ENCODE results near the gene ARHGEF17. TPM values are rescaled to one million over a fixed set of nuclear protein-coding genes. Genes with fewer than 3 reads are reported as not detected.

Gene ARHGEF17
- total and polyA plus RNA-seq, 4 experiments from 2014 or later: 0.23 TPM; not detected in 3

- Histone ChIP-seq H3K27me3 (ENCODE audit: insufficient read depth, low read length) (no peaks in the 10 kb centered on the region), H3K4me1 (ENCODE audit: insufficient read depth, low read length) (peaks cover 4% of the 10 kb centered on the region), H3K27ac (ENCODE audit: low read depth, low read length) (no peak overlapping the region), H3K36me3 (ENCODE audit: insufficient read depth, low read length) (no peaks in the 10 kb centered on the region), H3K9me3 (ENCODE audit: control insufficient read depth in 1 of 2, low read length in 2 of 2) (no peaks in the 10 kb centered on the region), H3K4me3 (ENCODE audit: low read length in 2 of 2) (no peak overlapping the region)
- H3K9me3 Mint-ChIP-seq: no peaks in the 10 kb centered on the region
- H3K27me3 Mint-ChIP-seq: no peaks in the 10 kb centered on the region
- no peak overlapping the region for H3K27ac Mint-ChIP-seq
- H3K36me3 Mint-ChIP-seq: no peaks in the 10 kb centered on the region
- H3K4me1 Mint-ChIP-seq: peaks cover 0 to 6% (median 3%) of the 10 kb centered on the region in 4 donors
- POLR2A ChIA-PET (ENCODE audit: partially characterized antibody): no interaction called here
- CTCF ChIA-PET (ENCODE audit: partially characterized antibody): interaction anchor here (0.7 to 4.8 kb wide), 3 partner anchors 13 to 28 kb away, joined by 3 to 32 read pairs (median 3); no protein-coding TSS in a partner anchor
- DNase-seq: no peak
- no peak overlapping the region for H3K4me3 Mint-ChIP-seq
- intact Hi-C loops (cut with micrococcal nuclease): no loop called here
Observed at GRCh38 chr11:73322382-73323306, 14.6 kb downstream of the ARHGEF17 start.

DNA sequence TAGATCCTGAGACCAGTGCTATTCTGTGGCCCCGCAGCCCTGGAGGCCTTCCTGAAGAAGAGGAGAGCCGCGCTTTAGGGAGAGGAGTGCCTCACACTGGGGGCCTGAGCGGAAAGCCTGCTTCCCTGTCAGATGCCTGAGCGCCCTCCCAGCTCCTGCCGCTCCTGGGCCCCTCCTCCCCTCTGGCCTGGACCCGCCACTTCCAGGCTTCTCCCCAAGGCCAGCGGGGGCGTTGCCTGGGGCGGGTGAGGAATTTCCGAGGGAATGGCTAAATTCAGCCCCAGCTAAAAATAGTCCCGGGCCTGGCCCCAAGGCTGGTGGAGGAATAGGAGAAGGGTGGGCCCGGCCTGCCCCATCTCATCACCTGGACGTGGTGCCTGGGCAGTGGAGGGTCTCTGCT lies 15.4 kb downstream of the ARHGEF17 start:
- Histone ChIP-seq H3K9me3 (ENCODE audit: control insufficient read depth in 1 of 2, low read length in 2 of 2) (no peaks in the 10 kb centered on the region), H3K4me1 (ENCODE audit: insufficient read depth, low read length) (peaks cover 4% of the 10 kb centered on the region), H3K4me3 (ENCODE audit: low read length in 2 of 2) (no peak overlapping the region), H3K27me3 (ENCODE audit: insufficient read depth, low read length) (no peaks in the 10 kb centered on the region), H3K36me3 (ENCODE audit: insufficient read depth, low read length) (no peaks in the 10 kb centered on the region), H3K27ac (ENCODE audit: low read depth, low read length) (no peak overlapping the region)
- no peak overlapping the region for H3K27ac Mint-ChIP-seq
- no peaks in the 10 kb centered on the region for H3K36me3 Mint-ChIP-seq
- H3K4me3 Mint-ChIP-seq: no peak overlapping the region
- ChIA-PET CTCF (ENCODE audit: partially characterized antibody) (interaction anchor here (1.5 to 4.8 kb wide), 2 partner anchors 12 to 28 kb away, joined by 3 to 32 read pairs; no protein-coding TSS in a partner anchor), POLR2A (ENCODE audit: partially characterized antibody) (no interaction called here)
- no peak for DNase-seq
- intact Hi-C loops (cut with micrococcal nuclease): no loop called here
- no peaks in the 10 kb centered on the region for H3K27me3 Mint-ChIP-seq
- H3K9me3 Mint-ChIP-seq: no peaks in the 10 kb centered on the region
- peaks cover 0 to 6% (median 3%) of the 10 kb centered on the region in 4 donors for H3K4me1 Mint-ChIP-seq

DNA sequence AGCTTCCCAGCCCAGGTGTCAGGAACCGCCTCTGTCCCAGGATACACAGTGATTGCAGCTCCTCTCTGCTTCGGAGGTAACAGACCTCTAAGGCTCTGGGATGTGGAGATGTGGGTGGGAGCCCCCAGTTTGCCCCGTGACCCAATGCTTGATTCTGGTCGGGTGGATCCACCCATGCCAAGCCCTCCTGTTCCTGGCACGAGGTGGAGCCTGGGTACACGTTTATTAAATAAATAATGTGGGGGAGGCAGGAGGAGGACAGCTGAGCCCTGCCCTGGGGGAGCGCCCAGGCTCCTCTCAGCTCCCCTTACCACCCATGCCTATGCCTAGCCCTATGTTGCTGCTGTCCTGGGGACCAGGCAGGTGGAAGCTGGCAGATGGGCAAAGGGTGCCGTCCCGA lies 16.0 kb downstream of the ARHGEF17 start:
- H3K9me3 Mint-ChIP-seq: no peaks in the 10 kb centered on the region
- H3K4me3 Mint-ChIP-seq: no peak overlapping the region
- no peaks in the 10 kb centered on the region for H3K9me3 ChIP-seq (ENCODE audit: control insufficient read depth in 1 of 2, low read length in 2 of 2)
- no peaks in the 10 kb centered on the region for H3K36me3 ChIP-seq (ENCODE audit: insufficient read depth, low read length)
- POLR2A ChIA-PET (ENCODE audit: partially characterized antibody): no interaction called here
- H3K27ac Mint-ChIP-seq: peak overlapping the region in 1 of 7 donors; percentile 66
- H3K4me1 Mint-ChIP-seq: peaks cover 0 to 6% (median 3%) of the 10 kb centered on the region in 4 donors
- peaks cover 4% of the 10 kb centered on the region for H3K4me1 ChIP-seq (ENCODE audit: insufficient read depth, low read length)
- CTCF ChIA-PET (ENCODE audit: partially characterized antibody): interaction anchor here (0.8 to 4.8 kb wide), 2 partner anchors 11 to 27 kb away, joined by 3 to 32 read pairs; no protein-coding TSS in a partner anchor
- intact Hi-C loops (cut with micrococcal nuclease): no loop called here
- no peak for DNase-seq
- H3K27me3 ChIP-seq (ENCODE audit: insufficient read depth, low read length): no peaks in the 10 kb centered on the region
- H3K36me3 Mint-ChIP-seq: no peaks in the 10 kb centered on the region
- no peak overlapping the region for H3K4me3 ChIP-seq (ENCODE audit: low read length in 2 of 2)
- no peaks in the 10 kb centered on the region for H3K27me3 Mint-ChIP-seq
- H3K27ac ChIP-seq (ENCODE audit: low read depth, low read length): no peak overlapping the region

DNA sequence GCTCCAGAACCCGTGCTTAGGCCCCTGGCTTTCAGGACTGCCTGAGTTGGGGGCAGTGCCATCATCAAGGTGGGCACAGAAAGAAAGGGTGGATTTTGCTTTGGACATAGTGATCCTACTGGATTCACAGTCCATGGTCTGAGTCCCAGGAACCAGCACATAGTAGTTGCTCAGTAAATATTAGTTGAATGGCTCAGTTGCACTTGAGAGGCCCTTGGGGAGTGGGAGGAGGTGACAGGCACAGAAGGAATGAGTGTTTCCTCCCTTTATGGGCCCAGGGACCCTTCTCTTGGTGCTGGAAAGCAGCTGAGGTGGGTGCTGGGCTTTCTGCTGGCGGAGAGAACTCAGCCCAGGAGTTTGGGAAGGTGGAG lies 16.6 kb downstream of the ARHGEF17 start:
- intact Hi-C loops (cut with micrococcal nuclease): no loop called here
- Histone ChIP-seq H3K27ac (ENCODE audit: low read depth, low read length) (no peak overlapping the region), H3K36me3 (ENCODE audit: insufficient read depth, low read length) (no peaks in the 10 kb centered on the region), H3K9me3 (ENCODE audit: control insufficient read depth in 1 of 2, low read length in 2 of 2) (no peaks in the 10 kb centered on the region), H3K27me3 (ENCODE audit: insufficient read depth, low read length) (no peaks in the 10 kb centered on the region), H3K4me3 (ENCODE audit: low read length in 2 of 2) (no peak overlapping the region), H3K4me1 (ENCODE audit: insufficient read depth, low read length) (peaks cover 4% of the 10 kb centered on the region)
- Mint-ChIP-seq H3K27me3 (no peaks in the 10 kb centered on the region), H3K27ac (peak overlapping the region in 2 of 7 donors; percentile 22 to 86), H3K9me3 (no peaks in the 10 kb centered on the region), H3K36me3 (no peaks in the 10 kb centered on the region), H3K4me3 (no peak overlapping the region), H3K4me1 (peaks cover 0 to 6% (median 3%) of the 10 kb centered on the region in 4 donors)
- DNase-seq: no peak
- CTCF ChIA-PET (ENCODE audit: partially characterized antibody): interaction anchor here (0.8 to 4.8 kb wide), 2 partner anchors 11 to 26 kb away, joined by 3 to 32 read pairs; no protein-coding TSS in a partner anchor
- POLR2A ChIA-PET (ENCODE audit: partially characterized antibody): no interaction called here

GRCh38 chr11:73325036-73325981 lies 17.2 kb downstream of the ARHGEF17 start:
- no peaks in the 10 kb centered on the region for H3K27me3 ChIP-seq (ENCODE audit: insufficient read depth, low read length)
- no peak overlapping the region for H3K4me3 ChIP-seq (ENCODE audit: low read length in 2 of 2)
- POLR2A ChIA-PET (ENCODE audit: partially characterized antibody): no interaction called here
- H3K9me3 ChIP-seq (ENCODE audit: control insufficient read depth in 1 of 2, low read length in 2 of 2): no peaks in the 10 kb centered on the region
- Mint-ChIP-seq H3K4me1 (peaks cover 0 to 6% (median 3%) of the 10 kb centered on the region in 4 donors), H3K27ac (peak overlapping the region in 3 of 7 donors; percentile 7 to 86 (median 22)), H3K9me3 (no peaks in the 10 kb centered on the region), H3K27me3 (no peaks in the 10 kb centered on the region), H3K4me3 (no peak overlapping the region), H3K36me3 (no peaks in the 10 kb centered on the region)
- H3K36me3 ChIP-seq (ENCODE audit: insufficient read depth, low read length): no peaks in the 10 kb centered on the region
- no peak overlapping the region for H3K27ac ChIP-seq (ENCODE audit: low read depth, low read length)
- DNase-seq: no peak
- peaks cover 4% of the 10 kb centered on the region for H3K4me1 ChIP-seq (ENCODE audit: insufficient read depth, low read length)
- intact Hi-C loops (cut with micrococcal nuclease): no loop called here
- CTCF ChIA-PET (ENCODE audit: partially characterized antibody): interaction anchor here (0.7 to 4.8 kb wide), 3 partner anchors 10 to 12 kb away, joined by 3 to 32 read pairs (median 4); no protein-coding TSS in a partner anchor

DNA sequence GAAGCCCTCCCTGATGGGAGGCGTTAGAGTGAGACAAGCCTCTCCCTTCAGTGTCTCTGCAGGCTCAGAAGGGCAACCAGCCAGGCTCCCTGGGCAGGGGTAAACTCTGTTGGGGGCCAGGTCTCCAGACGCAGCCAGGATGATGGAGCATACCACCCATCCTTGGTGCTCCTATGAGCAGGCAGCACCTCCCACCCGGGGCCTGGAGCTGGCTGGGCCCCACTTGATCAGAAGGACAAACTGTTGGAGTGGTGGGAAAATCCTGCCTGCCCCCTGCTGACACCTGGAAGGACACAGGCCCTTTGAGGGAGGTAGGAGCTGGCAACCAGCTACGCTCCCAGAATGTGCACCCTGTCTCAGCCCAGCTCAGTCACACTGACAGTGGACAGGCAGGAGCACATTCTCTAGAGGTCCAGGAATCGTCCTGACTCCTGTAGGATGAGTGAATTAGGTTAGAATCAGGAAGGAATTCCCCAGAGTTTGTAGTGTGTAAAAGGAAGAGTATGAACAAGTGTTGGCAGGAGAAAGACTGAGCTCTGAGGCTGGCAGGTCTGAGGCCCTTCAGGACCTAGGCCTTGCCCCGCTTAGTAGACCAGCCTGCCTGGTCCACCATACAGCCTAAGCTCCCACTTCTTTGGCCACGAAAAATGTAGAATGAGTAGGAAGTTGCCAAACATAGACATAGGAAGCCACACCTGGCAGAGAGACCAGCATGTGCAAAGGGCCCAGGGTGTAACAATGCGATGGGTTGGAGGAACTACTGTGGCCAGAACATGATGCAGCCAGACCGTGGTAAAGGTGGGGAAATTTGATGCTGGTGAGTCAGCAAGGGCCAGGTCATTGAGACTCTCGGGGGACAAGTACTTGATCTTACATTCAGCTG lies 19.1 kb downstream of the ARHGEF17 start:
- H3K36me3 Mint-ChIP-seq: no peaks in the 10 kb centered on the region

More for the DNA sequence above, 19.1 kb downstream of the ARHGEF17 start:
- H3K4me1 ChIP-seq (ENCODE audit: insufficient read depth, low read length): no peaks in the 10 kb centered on the region
- no peaks in the 10 kb centered on the region for H3K36me3 ChIP-seq (ENCODE audit: insufficient read depth, low read length)
- CTCF ChIA-PET (ENCODE audit: partially characterized antibody): interaction anchor here (0.9 to 1.7 kb wide), 5 partner anchors 8 to 24 kb away, joined by 3 to 9 read pairs (median 6); partner anchors contain the start of gene ARHGEF17
- H3K4me3 ChIP-seq (ENCODE audit: low read length in 2 of 2): no peak overlapping the region
- Mint-ChIP-seq H3K4me3 (no peak overlapping the region), H3K27me3 (no peaks in the 10 kb centered on the region), H3K4me1 (peaks cover 0 to 1% (median 0%) of the 10 kb centered on the region in 4 donors), H3K9me3 (no peaks in the 10 kb centered on the region), H3K27ac (peak overlapping the region in 1 of 7 donors; percentile 60)
- no peak overlapping the region for H3K27ac ChIP-seq (ENCODE audit: low read depth, low read length)
- POLR2A ChIA-PET (ENCODE audit: partially characterized antibody): no interaction called here
- intact Hi-C loops (cut with micrococcal nuclease): no loop called here
- DNase-seq: no peak
- H3K9me3 ChIP-seq (ENCODE audit: control insufficient read depth in 1 of 2, low read length in 2 of 2): no peaks in the 10 kb centered on the region
- H3K27me3 ChIP-seq (ENCODE audit: insufficient read depth, low read length): no peaks in the 10 kb centered on the region
